NCI-H510A (cell line): ENCODE data around the gene DUS4L.

Source experiments
- DNase-seq: peaks from one replicate; lab custom pipeline; 2025; lab: John Stamatoyannopoulos, UW

DUS4L gene

GRCh38 chr7:107580716-107581383, 17.1 kb downstream of the DUS4L start:
- DNase-seq, result no peak

DNA sequence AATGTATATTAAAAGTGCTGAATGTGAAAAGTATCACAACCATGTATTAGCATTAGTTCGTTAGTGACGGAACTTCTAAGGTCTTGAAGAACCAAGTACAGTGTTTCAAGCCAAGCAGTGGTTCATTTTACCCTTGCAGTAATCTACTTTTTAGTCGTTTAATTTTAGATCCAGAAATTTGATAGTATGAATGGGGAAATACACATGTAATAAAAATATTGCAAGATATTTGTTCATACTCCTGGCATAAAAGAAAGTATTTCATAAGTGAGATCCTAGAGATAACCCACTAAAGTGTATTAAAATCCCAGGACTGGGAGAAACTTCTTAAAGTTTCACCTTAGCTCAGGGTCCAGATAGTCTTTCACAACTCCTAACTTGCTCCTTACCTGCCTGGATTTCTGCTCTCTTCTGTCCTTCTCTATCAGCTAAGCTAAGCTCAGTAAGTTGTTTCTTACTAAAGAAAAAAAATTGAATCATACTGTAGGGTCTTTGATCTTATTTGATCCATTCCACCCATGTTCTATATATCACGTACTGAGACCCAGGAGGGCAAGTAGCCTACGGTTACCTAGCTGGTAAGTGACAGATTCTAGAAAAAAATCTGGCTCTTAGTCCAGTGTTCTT, 17.7 kb downstream of the DUS4L start:
- no peak for DNase-seq

DNA sequence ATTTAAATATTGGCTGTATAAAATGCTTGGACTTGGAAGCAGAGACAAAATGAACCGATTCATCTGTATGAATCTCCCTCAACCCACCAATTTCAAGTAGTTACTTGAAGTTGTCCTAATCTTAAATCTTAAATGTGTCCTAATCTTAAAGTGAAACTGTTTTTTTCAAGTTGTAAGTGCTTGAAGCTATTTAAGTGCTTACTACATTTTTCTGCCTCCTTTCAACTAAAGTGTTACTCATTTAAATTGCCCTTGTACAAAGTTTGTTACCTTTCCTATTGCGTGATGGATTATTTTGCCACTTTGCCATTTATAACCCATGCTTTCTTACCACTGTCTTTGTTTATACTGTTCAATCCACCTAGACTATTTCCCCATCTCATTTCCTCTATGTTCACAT, 19.1 kb downstream of the DUS4L start:
- DNase-seq, result no peak

- DNase-seq, result no peak
Measured at GRCh38 chr7:107584716-107585115, 20.9 kb downstream of the DUS4L start.

GRCh38 chr7:107588529-107589130, 24.9 kb downstream of the DUS4L start:
- DNase-seq, result no peak

GRCh38 chr7:107591421-107591820, 27.6 kb downstream of the DUS4L start:
- DNase-seq, result no peak

GRCh38 chr7:107592361-107593024, 28.7 kb downstream of the DUS4L start:
- DNase-seq, result no peak

GRCh38 chr7:107593025-107593410, 29.2 kb downstream of the DUS4L start:
- no peak for DNase-seq

DNA sequence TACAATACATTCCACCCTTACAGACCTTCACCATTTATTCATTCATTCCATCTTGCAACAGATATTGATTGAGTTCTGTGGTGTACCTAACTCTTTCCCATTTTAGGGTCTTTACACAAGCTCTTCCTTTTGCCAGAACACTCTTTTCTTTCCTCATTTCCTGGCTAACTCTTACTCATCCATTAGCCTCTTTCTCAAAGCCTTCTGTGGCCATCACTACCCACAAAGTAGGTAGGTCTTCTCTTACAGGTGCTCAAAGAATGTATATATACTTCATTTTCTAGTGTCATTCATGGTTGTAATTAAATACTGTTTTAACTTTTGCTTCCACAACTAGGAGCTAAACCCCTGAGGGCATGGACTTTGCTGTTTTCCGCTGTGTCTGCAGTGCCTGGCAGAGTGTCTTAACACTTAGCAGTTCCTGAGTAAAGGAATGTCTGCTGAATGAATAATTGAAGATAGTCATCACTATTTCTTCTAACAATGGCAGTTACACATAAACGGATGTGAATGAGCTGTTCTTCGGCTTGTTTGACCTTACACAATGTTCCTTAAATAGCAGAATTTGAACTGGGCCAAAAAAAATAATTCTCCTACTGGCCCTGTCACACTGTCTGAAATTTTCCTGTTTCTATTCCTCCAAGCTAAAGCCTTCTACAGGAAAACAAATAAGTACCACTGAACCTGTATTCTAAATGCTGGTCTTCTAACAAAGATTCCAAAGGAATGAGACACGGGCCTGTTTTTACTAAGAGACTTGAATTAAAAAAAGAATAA, 31.4 kb downstream of the DUS4L start:
- no peak for DNase-seq

DNA sequence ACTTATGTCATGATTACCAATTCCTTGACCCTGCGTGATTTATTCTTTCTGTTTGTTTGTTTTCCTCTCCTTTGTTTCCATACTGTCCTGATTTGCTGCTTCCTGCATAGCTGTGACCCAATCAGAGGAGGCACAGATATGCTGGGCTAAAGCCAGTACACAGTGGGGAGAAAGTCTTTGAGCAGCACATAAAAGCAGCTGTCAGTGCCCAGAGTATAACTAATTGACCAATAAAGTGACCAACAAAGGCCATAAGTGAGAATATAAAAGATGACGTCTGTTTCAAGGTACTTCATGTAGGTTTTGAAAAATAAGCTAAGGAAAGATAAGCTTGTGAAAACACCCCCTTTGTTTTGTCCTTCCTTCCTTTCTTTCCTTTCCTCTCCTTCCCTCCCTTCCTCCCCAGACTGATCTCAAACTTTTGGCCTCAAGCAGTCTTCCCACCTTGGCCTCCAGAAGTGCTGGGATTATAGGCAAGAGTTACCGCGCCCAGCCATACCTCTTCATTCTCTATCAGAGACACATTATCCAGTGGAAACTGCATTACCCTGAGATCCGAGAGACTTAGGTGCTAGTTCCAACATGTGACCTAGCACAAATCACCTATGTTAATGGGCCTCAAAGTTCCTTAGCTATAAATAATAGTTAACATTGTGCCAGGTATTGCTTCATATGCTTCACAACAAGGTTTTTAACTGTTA, 33.3 kb downstream of the DUS4L start:
- no peak for DNase-seq

DNA sequence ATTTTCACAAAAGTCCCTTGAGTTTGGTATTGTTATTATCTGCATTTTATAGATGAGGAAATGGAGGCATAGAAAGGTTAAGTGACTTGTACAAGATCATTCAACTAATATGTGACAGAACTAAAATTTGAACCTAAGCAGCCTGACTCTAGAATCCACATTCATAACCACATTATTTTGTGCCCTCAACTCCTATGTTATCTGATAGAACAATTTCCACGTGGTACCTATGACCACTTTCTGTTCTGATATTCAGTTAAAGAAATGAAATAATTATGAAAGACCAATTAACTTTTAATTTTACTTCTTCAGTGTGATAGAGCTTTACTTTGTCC, 33.8 kb downstream of the DUS4L start:
- DNase-seq, result no peak

DNA sequence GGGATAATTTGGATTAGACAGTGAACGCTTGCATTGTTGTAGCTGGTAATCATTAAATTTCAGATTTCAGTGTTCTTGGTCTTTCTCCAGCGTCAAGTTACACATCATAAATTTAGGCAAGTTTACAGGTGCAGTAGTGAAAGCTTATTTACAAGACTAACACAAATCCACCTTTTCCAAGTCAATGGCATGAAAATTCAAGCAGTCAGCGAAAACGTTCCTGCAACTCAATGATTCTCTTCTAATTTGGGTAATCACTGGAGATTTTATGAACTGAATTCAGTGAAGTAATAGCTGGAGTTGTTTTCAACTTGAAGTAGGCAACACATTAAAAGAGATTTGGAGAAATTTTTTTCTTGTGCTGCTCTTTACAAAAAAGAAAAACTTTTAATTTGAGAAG, 34.2 kb downstream of the DUS4L start:
- no peak for DNase-seq

- DNase-seq, result no peak
Measured at GRCh38 chr7:107599262-107599661, 35.5 kb downstream of the DUS4L start.

DNA sequence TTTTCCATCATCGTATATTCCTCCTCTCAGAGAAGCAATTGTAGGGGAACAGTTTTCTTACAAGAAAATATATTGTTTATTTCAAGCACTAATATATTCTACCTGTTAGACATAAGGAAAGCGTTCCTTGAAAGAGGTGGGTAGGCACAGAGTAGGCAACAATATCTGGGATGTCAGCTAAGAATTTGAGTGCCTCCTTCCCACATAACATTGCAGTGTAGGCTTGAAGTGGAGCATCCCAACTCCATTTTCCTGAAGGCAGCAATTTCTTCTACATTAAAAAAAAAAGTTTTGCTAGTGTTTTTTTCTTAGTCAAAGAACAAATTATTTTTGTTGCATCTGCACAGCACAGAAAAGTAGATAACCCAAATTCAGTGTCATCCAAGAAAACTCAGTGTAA, 37.0 kb downstream of the DUS4L start:
- DNase-seq, result no peak

- no peak for DNase-seq
Measured at GRCh38 chr7:107605218-107605815, 41.5 kb downstream of the DUS4L start.

- DNase-seq, result no peak
Measured at GRCh38 chr7:107606303-107606702, 42.5 kb downstream of the DUS4L start.

DNA sequence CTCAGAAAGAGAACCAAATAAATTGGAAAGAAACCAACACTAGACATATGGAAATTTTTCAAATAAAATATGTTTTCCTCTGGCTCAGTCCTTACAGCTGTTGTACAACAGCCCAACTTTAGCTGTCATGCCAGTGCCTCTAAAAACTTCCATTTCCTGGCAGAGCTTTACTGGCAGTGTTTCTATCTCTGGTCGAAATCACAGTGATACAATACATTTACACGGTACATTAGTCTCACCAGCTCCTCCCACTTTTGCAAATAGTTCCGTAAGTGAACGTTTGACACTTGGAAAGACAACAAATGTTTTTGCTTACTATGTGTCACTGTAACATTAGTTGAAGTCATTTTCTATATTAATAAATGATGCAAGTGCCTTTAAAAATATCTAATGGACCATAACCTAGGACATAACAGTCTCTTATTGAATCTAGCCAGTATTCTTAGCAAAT, 46.1 kb downstream of the DUS4L start:
- DNase-seq, result no peak

GRCh38 chr7:107610323-107610722, 46.6 kb downstream of the DUS4L start:
- no peak for DNase-seq

- DNase-seq, result no peak
Measured at GRCh38 chr7:107613439-107613838, 49.7 kb downstream of the DUS4L start.

DNA sequence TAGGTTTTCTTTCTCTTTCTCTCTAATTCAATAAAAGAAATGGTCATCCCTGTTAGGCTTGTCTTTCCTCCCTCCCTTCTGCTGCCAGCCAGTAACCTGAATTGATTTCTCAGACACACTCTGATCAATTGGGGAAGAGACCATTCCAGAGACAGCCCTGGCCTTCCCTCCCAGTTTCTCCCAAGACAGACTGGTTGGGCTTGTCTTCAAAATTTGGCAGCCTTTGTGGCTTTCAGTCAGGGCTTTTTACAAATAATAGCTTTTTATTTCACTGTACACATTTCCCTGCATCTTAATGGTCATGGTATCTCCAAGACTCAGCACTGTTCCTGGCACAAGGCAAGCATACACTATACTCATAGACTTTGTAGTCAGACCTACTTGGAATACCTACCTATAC, 50.2 kb downstream of the DUS4L start:
- DNase-seq, result no peak

GRCh38 chr7:107614425-107614824, 50.7 kb downstream of the DUS4L start:
- no peak for DNase-seq
